ENCODE results near the gene LYPD3. TPM values are rescaled to one million over a fixed set of nuclear protein-coding genes. Genes with fewer than 3 reads are reported as not detected.

The LYPD3 gene
- polyA plus RNA-seq, 3 donors, result 0.24 to 22.9 (median 0.48) TPM

DNA sequence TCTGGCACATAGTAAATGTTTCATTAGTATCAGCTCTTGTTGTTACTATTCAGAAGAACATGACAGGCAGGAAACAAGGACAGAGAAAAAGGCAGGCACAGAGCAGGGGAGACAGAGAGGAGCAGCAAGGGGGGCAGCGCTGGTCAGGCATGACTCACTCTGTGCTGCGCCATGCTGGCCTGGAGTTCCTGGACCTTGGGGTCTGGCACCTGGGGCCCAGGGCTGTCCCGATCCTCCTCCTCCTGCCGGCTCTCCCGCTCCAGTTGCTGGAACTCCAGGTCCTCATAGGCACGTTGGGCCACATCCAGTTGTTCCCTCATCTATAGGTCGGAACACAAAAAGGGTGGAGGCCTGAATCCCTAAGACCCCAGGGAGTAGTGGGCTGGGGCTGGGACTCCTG is 31.6 kb upstream of the LYPD3 start:
- H3K27ac ChIP-seq (ENCODE audit: low read depth in 1 of 2, low read length in 2 of 2), result no peak overlapping the region
- H3K79me2 ChIP-seq (ENCODE audit: insufficient read depth, low read length), result no peaks in the 10 kb centered on the region
- no peak overlapping the region for H3K4me2 ChIP-seq (replicated peaks; ENCODE audit: extremely low read depth, low read length, poor library complexity, severe bottlenecking)
- Mint-ChIP-seq H3K4me1 (peaks cover 3% of the 10 kb centered on the region), H3K27me3 (ENCODE audit: low read depth in 3 of 3) (peaks cover 0 to 3% (median 1%) of the 10 kb centered on the region in 3 donors), H3K9me3 (no peaks in the 10 kb centered on the region), H3K4me3 (no peak overlapping the region), H3K36me3 (peaks cover 28 to 74% of the 10 kb centered on the region in 2 donors), H3K27ac (no peak overlapping the region)
- H3K9ac ChIP-seq (ENCODE audit: insufficient read depth, low read length, poor library complexity, severe bottlenecking), result no peak overlapping the region
- 88% methylated on average over 7 of the region's 7 CpGs for WGBS (ENCODE audit: insufficient coverage)
- H4K20me1 ChIP-seq (ENCODE audit: insufficient read depth, low read length), result no peaks in the 10 kb centered on the region
- peaks cover 24 to 34% of the 10 kb centered on the region in 2 donors for H3K36me3 ChIP-seq (replicated peaks in 1 of 2; ENCODE audit: control insufficient read depth in 1 of 2, insufficient read depth in 2 of 2, low read length in 2 of 2)
- no peak overlapping the region for H3K4me3 ChIP-seq (replicated peaks in 1 of 3; ENCODE audit: low read depth in 2 of 3, low read length in 3 of 3)
- no peaks in the 10 kb centered on the region for H3K27me3 ChIP-seq (ENCODE audit: control insufficient read depth in 2 of 2, insufficient read depth in 2 of 2, low read length in 2 of 2)
- TF ChIP-seq, protein P1, sequence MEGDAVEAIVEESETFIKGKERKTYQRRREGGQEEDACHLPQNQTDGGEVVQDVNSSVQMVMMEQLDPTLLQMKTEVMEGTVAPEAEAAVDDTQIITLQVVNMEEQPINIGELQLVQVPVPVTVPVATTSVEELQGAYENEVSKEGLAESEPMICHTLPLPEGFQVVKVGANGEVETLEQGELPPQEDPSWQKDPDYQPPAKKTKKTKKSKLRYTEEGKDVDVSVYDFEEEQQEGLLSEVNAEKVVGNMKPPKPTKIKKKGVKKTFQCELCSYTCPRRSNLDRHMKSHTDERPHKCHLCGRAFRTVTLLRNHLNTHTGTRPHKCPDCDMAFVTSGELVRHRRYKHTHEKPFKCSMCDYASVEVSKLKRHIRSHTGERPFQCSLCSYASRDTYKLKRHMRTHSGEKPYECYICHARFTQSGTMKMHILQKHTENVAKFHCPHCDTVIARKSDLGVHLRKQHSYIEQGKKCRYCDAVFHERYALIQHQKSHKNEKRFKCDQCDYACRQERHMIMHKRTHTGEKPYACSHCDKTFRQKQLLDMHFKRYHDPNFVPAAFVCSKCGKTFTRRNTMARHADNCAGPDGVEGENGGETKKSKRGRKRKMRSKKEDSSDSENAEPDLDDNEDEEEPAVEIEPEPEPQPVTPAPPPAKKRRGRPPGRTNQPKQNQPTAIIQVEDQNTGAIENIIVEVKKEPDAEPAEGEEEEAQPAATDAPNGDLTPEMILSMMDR (IDR thresholded peaks at IDR 0.05), result no peak
- H2AFZ ChIP-seq (ENCODE audit: insufficient read depth, low read depth, low read length, poor library complexity, severe bottlenecking), result no peak overlapping the region
- no peak for DNase-seq
- no peaks in the 10 kb centered on the region for H3K9me3 ChIP-seq (replicated peaks in 1 of 2; ENCODE audit: control insufficient read depth in 1 of 2, insufficient read depth in 1 of 2, low read length in 2 of 2)
- intact Hi-C loops (cut with micrococcal nuclease), result no loop called here
- no peaks in the 10 kb centered on the region for H3K4me1 ChIP-seq (ENCODE audit: control insufficient read depth in 1 of 2, insufficient read depth in 2 of 2, low read length in 2 of 2)

DNA sequence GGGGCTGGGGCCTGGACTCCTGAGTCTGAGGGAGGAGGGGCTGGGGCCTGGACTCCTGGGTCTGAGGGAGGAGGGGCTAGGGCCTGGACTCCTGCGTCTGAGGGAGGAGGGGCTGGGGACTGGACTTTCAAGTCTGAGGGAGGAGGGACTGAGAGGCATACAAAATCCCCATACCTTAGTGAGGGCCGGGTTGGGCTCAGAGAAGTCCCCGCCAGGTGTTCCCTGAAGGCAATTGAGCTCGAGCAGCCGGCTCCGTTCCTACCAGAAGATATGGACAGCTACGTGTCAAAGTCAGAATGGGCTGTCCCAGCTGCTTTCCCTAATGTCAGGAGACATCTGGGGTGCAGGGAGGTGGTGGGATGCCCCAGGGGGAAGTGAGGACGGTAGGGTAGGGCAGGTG is 29.7 kb upstream of the LYPD3 start:
- 90% methylated on average over 7 of the region's 8 CpGs for WGBS (ENCODE audit: insufficient coverage)
- Mint-ChIP-seq H3K27ac (no peak overlapping the region), H3K36me3 (peaks cover 27 to 60% of the 10 kb centered on the region in 2 donors)

More for the DNA sequence above, 29.7 kb upstream of the LYPD3 start:
- Histone ChIP-seq H3K27me3 (ENCODE audit: control insufficient read depth in 2 of 2, insufficient read depth in 2 of 2, low read length in 2 of 2) (no peaks in the 10 kb centered on the region), H2AFZ (ENCODE audit: insufficient read depth, low read depth, low read length, poor library complexity, severe bottlenecking) (no peak overlapping the region), H3K27ac (ENCODE audit: low read depth in 1 of 2, low read length in 2 of 2) (no peak overlapping the region), H4K20me1 (ENCODE audit: insufficient read depth, low read length) (no peaks in the 10 kb centered on the region), H3K36me3 (replicated peaks in 1 of 2; ENCODE audit: control insufficient read depth in 1 of 2, insufficient read depth in 2 of 2, low read length in 2 of 2) (peaks cover 24 to 34% of the 10 kb centered on the region in 2 donors), H3K9ac (ENCODE audit: insufficient read depth, low read length, poor library complexity, severe bottlenecking) (no peak overlapping the region), H3K79me2 (ENCODE audit: insufficient read depth, low read length) (no peaks in the 10 kb centered on the region), H3K9me3 (replicated peaks in 1 of 2; ENCODE audit: control insufficient read depth in 1 of 2, insufficient read depth in 1 of 2, low read length in 2 of 2) (no peaks in the 10 kb centered on the region), H3K4me1 (ENCODE audit: control insufficient read depth in 1 of 2, insufficient read depth in 2 of 2, low read length in 2 of 2) (no peaks in the 10 kb centered on the region), H3K4me2 (replicated peaks; ENCODE audit: extremely low read depth, low read length, poor library complexity, severe bottlenecking) (no peak overlapping the region), H3K4me3 (replicated peaks in 1 of 3; ENCODE audit: low read depth in 2 of 3, low read length in 3 of 3) (no peak overlapping the region)
- Mint-ChIP-seq H3K27me3 (ENCODE audit: low read depth in 3 of 3) (peaks cover 0 to 3% (median 0%) of the 10 kb centered on the region in 3 donors), H3K9me3 (no peaks in the 10 kb centered on the region), H3K4me1 (peaks cover 3% of the 10 kb centered on the region), H3K4me3 (no peak overlapping the region)
- intact Hi-C loops (cut with micrococcal nuclease), result no loop called here
- TF ChIP-seq, protein P1 (IDR thresholded peaks at IDR 0.05), result no peak
- no peak for DNase-seq
